Right kidney (tissue), 1 donor: Measurements from ENCODE around the gene ISOC2.
"Not testable (repeated sequence)": the region's sequence is repeated elsewhere in the genome, so short reads cannot be mapped to it uniquely, and the experiment has no call there.

Experiments used
- DNase-seq: peaks from one replicate; pipeline ENCODE4 v3.0.0-alpha.2; 2016

Gene ISOC2

GRCh38 chr19:55441319-55441691 is 20.1 kb downstream of the ISOC2 start:
- DNase-seq = no peak

GRCh38 chr19:55440411-55441105 is 20.9 kb downstream of the ISOC2 start:
- DNase-seq = no peak

GRCh38 chr19:55439052-55439451 is 22.4 kb downstream of the ISOC2 start:
- DNase-seq = no peak

- peak; percentile 53 for DNase-seq
Measured at GRCh38 chr19:55437410-55437809, 24.0 kb downstream of the ISOC2 start.

- no peak for DNase-seq
Measured at GRCh38 chr19:55436847-55437246, 24.6 kb downstream of the ISOC2 start.

GRCh38 chr19:55435020-55435419 is 26.4 kb downstream of the ISOC2 start:
- no peak for DNase-seq

- no peak for DNase-seq
Measured at GRCh38 chr19:55434356-55434919, 27.0 kb downstream of the ISOC2 start.

GRCh38 chr19:55433292-55433691 is 28.1 kb downstream of the ISOC2 start:
- DNase-seq = no peak

GRCh38 chr19:55432241-55432959 is 29.0 kb downstream of the ISOC2 start:
- DNase-seq = no peak

- no peak for DNase-seq
Measured at GRCh38 chr19:55431183-55431582, 30.3 kb downstream of the ISOC2 start.

- no peak for DNase-seq
Measured at GRCh38 chr19:55426042-55426441, 35.4 kb downstream of the ISOC2 start.

GRCh38 chr19:55424518-55424917 is 36.9 kb downstream of the ISOC2 start:
- DNase-seq = no peak

- DNase-seq = no peak
Measured at GRCh38 chr19:55423225-55424005, 38.0 kb downstream of the ISOC2 start.

GRCh38 chr19:55421281-55421680 is 40.2 kb downstream of the ISOC2 start:
- not testable (repeated sequence) for DNase-seq

- no peak for DNase-seq
Measured at GRCh38 chr19:55419624-55420236, 41.7 kb downstream of the ISOC2 start.

- no peak for DNase-seq
Measured at GRCh38 chr19:55419103-55419502, 42.3 kb downstream of the ISOC2 start.

- peak; percentile 55 for DNase-seq
Measured at GRCh38 chr19:55418185-55418584, 43.3 kb downstream of the ISOC2 start.

- no peak for DNase-seq
Measured at GRCh38 chr19:55410168-55410567, 51.3 kb downstream of the ISOC2 start.

GRCh38 chr19:55409179-55409578 is 52.3 kb downstream of the ISOC2 start:
- DNase-seq = not testable (repeated sequence)

GRCh38 chr19:55408533-55408872 is 52.9 kb downstream of the ISOC2 start:
- DNase-seq = no peak

GRCh38 chr19:55407800-55408532 is 53.5 kb downstream of the ISOC2 start:
- peak; percentile 94 for DNase-seq

- DNase-seq = not testable (repeated sequence)
Measured at GRCh38 chr19:55407550-55407799, 54.0 kb downstream of the ISOC2 start, which contains the start of gene UBE2S. TSS of gene UBE2S (minus strand) at chr19:55407788. CDS start at chr19:55407589, 199 bp downstream.
